Vagina (tissue), 2 donors: ENCODE measurements around the gene SLC34A3. TPM values are rescaled to one million over a fixed set of nuclear protein-coding genes. Genes with fewer than 3 reads are reported as not detected.
A peak's percentile ranks its signal among the peaks of the same experiment; 100 is the strongest.

Source experiments
- DNase-seq, 2 donors: peaks; one replicate each; pipeline ENCODE4 v3.0.0-alpha.2; 2017; ENCODE audit errors: extremely low spot score in 2 of 2
- H3K27ac ChIP-seq: fragments of 200-600 bp; sonication (generic); one replicate; pipeline ENCODE4 v1.5.1; 2019
- H3K27me3 ChIP-seq: fragments of 200-600 bp; sonication (generic); one replicate; pipeline ENCODE4 v1.5.1; 2019
- H3K36me3 ChIP-seq, 2 donors: fragments of 200-600 bp; sonication (generic); one replicate each; pipeline ENCODE4 v1.5.1; 2017 to 2019
- H3K4me1 ChIP-seq: fragments of 200-600 bp; sonication (generic); one replicate; pipeline ENCODE4 v1.5.1; 2019
- H3K4me3 ChIP-seq, 2 donors: fragments of 200-600 bp; sonication (generic); 1 replicate in 1 of 2; 2 replicates in 1 of 2; pipeline ENCODE4 v1.5.1; 2016 to 2019
- H3K9me3 ChIP-seq: fragments of 200-600 bp; sonication (generic); one replicate; pipeline ENCODE4 v1.5.1; 2019
- POLR2A ChIP-seq, 2 donors: fragments of 450-650 bp; IDR thresholded peaks; one replicate each; pipeline ENCODE4 v1.6.1; 2017; ENCODE audit warnings: antibody characterized with exemption in 2 of 2, mild to moderate bottlenecking in 2 of 2, moderate library complexity in 2 of 2
- POLR2AphosphoS5 ChIP-seq, 2 donors: sonication (generic); formaldehyde crosslinking; IDR thresholded peaks; one replicate each; pipeline ENCODE4 v1.9.0; 2017; ENCODE audit warnings: antibody characterized with exemption in 2 of 2, mild to moderate bottlenecking in 2 of 2, low read depth in 1 of 2; ENCODE audit not compliant: insufficient read depth in 1 of 2
- intact Hi-C: fragments of 100-400 bp; cut with DNase I; formaldehyde crosslinking; loops from one replicate; pipeline ENCODE4 v1.15.1; 2023
- total RNA-seq: library from RNA; depleted of rRNA; stranded (reverse); fragments of >200 nt; gene quantifications from one replicate; pipeline ENCODE4 v1.2.3, GENCODE V29; 2016
- TF ChIP-seq, protein P1 (sequence below), 3 experiments: fragments of 450-650 bp in 2 of 3; fragments of 200-600 bp in 1 of 3; sonication (generic) in 1 of 3; IDR thresholded peaks; one replicate each; pipeline ENCODE4 v1.5.1; 2017 to 2019; ENCODE audit warnings: antibody characterized with exemption in 3 of 3, mild to moderate bottlenecking in 2 of 3, moderate library complexity in 2 of 3

SLC34A3 gene
- total RNA-seq, 1 donor from 2014 or later = not detected

DNA sequence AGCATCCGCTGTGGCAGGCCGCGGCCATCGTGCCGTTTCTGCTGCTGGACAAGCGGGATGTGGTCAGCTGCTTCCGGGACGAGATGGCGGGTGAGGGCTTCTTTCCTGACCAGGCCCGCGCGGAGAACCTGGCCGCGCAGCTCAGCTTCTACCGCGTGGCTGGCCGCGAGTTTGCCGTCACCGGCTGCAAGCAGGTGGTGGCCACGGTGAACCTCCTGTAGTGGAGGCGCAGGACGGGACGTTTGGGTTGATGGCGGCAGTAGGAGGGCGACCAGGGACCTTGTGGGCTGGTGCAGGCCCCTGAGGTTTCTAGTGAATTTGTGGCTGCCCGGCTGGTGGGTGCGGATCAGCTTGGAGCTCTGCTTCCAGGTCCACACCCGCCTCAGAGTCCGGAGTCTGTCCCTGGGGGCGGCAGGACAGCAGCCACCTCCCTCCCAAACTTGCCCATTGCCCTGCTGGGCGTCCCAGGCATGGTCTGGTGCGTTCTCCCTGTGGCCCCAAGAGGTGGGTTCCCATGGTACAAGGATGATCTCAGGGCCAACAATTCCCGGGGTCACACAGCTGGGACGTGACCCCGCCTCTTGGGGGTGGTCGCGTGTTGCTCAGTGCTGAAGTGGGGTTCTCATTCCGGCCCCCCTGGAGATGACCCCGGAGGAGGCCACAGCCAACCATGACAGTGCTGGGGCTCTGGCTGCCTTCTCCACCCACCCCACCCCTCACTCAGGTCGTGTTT lies 49.2 kb downstream of the SLC34A3 start:
- TF ChIP-seq POLR2AphosphoS5 (IDR thresholded peaks at IDR 0.05; ENCODE audit: insufficient read depth in 1 of 2, low read depth in 1 of 2) = no peak
- no peak for TF ChIP-seq POLR2A (IDR thresholded peaks at IDR 0.05)
- TF ChIP-seq, protein P1, sequence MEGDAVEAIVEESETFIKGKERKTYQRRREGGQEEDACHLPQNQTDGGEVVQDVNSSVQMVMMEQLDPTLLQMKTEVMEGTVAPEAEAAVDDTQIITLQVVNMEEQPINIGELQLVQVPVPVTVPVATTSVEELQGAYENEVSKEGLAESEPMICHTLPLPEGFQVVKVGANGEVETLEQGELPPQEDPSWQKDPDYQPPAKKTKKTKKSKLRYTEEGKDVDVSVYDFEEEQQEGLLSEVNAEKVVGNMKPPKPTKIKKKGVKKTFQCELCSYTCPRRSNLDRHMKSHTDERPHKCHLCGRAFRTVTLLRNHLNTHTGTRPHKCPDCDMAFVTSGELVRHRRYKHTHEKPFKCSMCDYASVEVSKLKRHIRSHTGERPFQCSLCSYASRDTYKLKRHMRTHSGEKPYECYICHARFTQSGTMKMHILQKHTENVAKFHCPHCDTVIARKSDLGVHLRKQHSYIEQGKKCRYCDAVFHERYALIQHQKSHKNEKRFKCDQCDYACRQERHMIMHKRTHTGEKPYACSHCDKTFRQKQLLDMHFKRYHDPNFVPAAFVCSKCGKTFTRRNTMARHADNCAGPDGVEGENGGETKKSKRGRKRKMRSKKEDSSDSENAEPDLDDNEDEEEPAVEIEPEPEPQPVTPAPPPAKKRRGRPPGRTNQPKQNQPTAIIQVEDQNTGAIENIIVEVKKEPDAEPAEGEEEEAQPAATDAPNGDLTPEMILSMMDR (IDR thresholded peaks at IDR 0.05) = no peak
- H3K9me3 ChIP-seq = no peaks in the 10 kb centered on the region
- no peak overlapping the region for H3K4me3 ChIP-seq
- H3K27me3 ChIP-seq = no peaks in the 10 kb centered on the region
- intact Hi-C loops = no loop called here
- DNase-seq = peak in 1 of 2 donors; percentile 76
- no peak overlapping the region for H3K27ac ChIP-seq
- H3K4me1 ChIP-seq = peaks cover 40% of the 10 kb centered on the region
- no peaks in the 10 kb centered on the region for H3K36me3 ChIP-seq

DNA sequence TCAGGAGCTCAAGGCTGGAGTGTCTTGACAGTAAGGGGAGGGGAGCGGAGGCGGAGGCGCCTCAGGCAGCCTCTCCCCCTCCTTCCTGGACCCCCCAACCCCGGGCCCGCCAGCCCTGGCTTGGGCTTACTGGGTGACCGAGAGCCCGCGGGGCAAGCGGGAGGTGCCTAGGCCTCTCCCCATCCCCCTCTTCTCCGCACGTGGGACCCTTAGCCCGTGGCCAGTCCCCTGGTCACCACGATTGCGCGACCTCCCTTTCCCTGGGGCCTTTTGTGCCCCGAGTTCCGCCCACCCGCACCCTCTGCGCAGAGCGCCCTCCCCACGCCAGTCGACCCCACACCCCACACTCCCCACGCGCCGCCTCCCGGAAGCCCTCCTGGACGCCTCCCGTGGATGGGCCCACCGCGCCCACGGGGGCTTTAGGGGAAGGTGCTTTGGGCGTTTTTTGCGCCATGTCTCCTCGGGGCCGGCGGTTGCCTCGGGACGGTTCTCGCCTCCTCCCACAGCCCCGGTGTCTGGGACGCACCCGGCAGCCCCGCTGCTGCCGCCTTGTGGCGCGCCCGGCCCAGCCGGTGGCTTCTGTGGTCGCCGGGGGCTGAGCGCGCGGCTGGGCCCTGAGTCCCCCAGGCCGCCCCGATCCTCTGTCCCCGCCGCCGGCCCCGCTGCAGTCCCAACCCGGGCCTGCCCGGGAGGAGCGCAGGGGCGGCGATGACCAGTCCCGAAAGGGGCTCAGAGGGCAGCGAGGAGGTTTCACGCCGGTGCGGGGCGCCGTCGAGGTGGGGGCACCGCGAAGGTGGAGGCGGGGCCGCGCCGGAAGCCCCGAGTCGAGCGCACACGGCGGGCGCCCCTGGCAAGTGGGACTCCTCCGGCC lies 50.0 kb downstream of the SLC34A3 start:
- Histone ChIP-seq H3K27me3 (no peaks in the 10 kb centered on the region), H3K4me1 (peaks cover 40% of the 10 kb centered on the region), H3K27ac (no peak overlapping the region), H3K36me3 (no peaks in the 10 kb centered on the region), H3K4me3 (no peak overlapping the region), H3K9me3 (no peaks in the 10 kb centered on the region)
- intact Hi-C loops = no loop called here
- TF ChIP-seq, protein P1 (IDR thresholded peaks at IDR 0.05) = no peak
- TF ChIP-seq POLR2AphosphoS5 (IDR thresholded peaks at IDR 0.05; ENCODE audit: insufficient read depth in 1 of 2, low read depth in 1 of 2) (no peak), POLR2A (IDR thresholded peaks at IDR 0.05) (no peak)
- DNase-seq = no peak

DNA sequence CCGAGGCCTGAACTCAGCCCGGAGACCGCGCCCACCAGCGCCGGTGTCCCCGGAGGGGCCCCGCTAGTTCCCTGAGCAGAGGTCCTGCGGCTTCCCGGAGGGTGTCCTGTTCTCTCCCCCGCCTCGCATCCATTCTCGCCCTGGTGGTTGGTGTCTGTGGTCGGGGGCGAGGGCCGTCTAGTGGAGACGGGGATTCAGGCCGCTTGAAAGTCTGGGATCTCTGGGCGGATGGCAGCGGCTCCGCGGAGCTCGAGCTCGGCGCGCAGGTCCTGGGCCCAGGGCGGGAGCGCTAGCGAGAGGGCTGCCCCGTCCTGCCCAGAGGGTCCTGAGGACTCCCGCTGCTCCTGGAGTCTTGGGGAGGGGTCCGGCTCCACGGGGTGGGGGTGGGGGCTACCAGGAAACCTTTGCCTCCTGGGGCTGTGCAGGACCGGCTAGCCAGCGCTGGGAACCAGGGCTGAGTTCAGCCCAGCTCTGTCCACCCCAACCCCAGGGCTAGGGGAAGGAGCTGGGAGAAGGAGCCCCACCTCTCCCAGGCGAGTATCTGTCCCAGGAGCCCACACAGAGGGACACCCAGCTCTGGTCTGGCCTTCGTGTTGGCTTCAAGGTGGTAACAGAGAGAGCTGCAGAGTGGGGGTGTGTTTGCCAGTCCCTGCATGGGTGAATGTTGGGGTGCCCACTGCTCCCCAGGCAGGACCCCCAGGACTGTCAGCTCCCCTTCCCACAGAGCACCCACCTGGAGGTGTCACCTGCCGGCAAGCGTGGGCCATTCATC lies 50.8 kb downstream of the SLC34A3 start:
- TF ChIP-seq POLR2AphosphoS5 (IDR thresholded peaks at IDR 0.05; ENCODE audit: insufficient read depth in 1 of 2, low read depth in 1 of 2) (no peak), POLR2A (IDR thresholded peaks at IDR 0.05) (no peak)
- TF ChIP-seq, protein P1 (IDR thresholded peaks at IDR 0.05) = no peak

More for the DNA sequence above, 50.8 kb downstream of the SLC34A3 start:
- Histone ChIP-seq H3K27ac (no peak overlapping the region), H3K4me3 (no peak overlapping the region), H3K9me3 (no peaks in the 10 kb centered on the region), H3K27me3 (no peaks in the 10 kb centered on the region), H3K4me1 (peaks cover 32% of the 10 kb centered on the region), H3K36me3 (no peaks in the 10 kb centered on the region)
- intact Hi-C loops = no loop called here
- DNase-seq = peak in 1 of 2 donors; percentile 76

Other genes starting within 250 kb of the SLC34A3 start
- gene LCNL1, start 247.9 kb upstream of the SLC34A3 start, total RNA-seq = 2.0 TPM
- 62.9 TPM for gene PAXX, start 238.5 kb upstream of the SLC34A3 start, total RNA-seq
- 23.6 TPM for gene CLIC3, start 234.3 kb upstream of the SLC34A3 start, total RNA-seq
- gene ABCA2, start 202.7 kb upstream of the SLC34A3 start, total RNA-seq = 44.0 TPM
- gene FUT7, start 198.8 kb upstream of the SLC34A3 start, total RNA-seq = not detected
- 67.5 TPM for gene NPDC1, start 184.7 kb upstream of the SLC34A3 start, total RNA-seq
- 4.9 TPM for gene ENTPD2, start 176.8 kb upstream of the SLC34A3 start, total RNA-seq
- gene SAPCD2, start 160.3 kb upstream of the SLC34A3 start, total RNA-seq = 2.7 TPM
- 13.3 TPM for gene UAP1L1, start 153.4 kb upstream of the SLC34A3 start, total RNA-seq
- gene MAN1B1, start 143.9 kb upstream of the SLC34A3 start, total RNA-seq = 34.1 TPM
- gene DPP7, start 116.2 kb upstream of the SLC34A3 start, total RNA-seq = 152 TPM
- gene GRIN1, start 91.7 kb upstream of the SLC34A3 start, total RNA-seq = 0.74 TPM
- gene LRRC26, start 60.9 kb upstream of the SLC34A3 start, total RNA-seq = not detected
- not detected for gene TMEM210, start 58.8 kb upstream of the SLC34A3 start, total RNA-seq
- 30.0 TPM for gene ANAPC2, start 42.3 kb upstream of the SLC34A3 start, total RNA-seq
- gene SSNA1, start 42.2 kb upstream of the SLC34A3 start, total RNA-seq = 49.8 TPM
- 6.9 TPM for gene TPRN, start 30.2 kb upstream of the SLC34A3 start, total RNA-seq
- gene TMEM203, start 25.3 kb upstream of the SLC34A3 start, total RNA-seq = 24.6 TPM
- 12.0 TPM for gene NDOR1, start 25.2 kb upstream of the SLC34A3 start, total RNA-seq
- gene RNF208, start 8.7 kb upstream of the SLC34A3 start, total RNA-seq = 0.98 TPM
- 24.3 TPM for gene CYSRT1, start 5.7 kb upstream of the SLC34A3 start, total RNA-seq
- gene RNF224, start 3.4 kb upstream of the SLC34A3 start, total RNA-seq = 0.74 TPM
- 312 TPM for gene TUBB4B, start 10.4 kb downstream of the SLC34A3 start, total RNA-seq
- gene STPG3, start 20.4 kb downstream of the SLC34A3 start, total RNA-seq = not detected
- gene NELFB, start 24.4 kb downstream of the SLC34A3 start, total RNA-seq = 44.0 TPM
- 13.0 TPM for gene TOR4A, start 46.8 kb downstream of the SLC34A3 start, total RNA-seq
- gene NRARP, start 71.4 kb downstream of the SLC34A3 start, total RNA-seq = 29.5 TPM
- 35.6 TPM for gene EXD3, start 192.3 kb downstream of the SLC34A3 start, total RNA-seq
- 2.9 TPM for gene NOXA1, start 192.5 kb downstream of the SLC34A3 start, total RNA-seq
- gene ENTPD8, start 210.5 kb downstream of the SLC34A3 start, total RNA-seq = not detected
- 35.1 TPM for gene NSMF, start 228.4 kb downstream of the SLC34A3 start, total RNA-seq